ENCODE results near the gene ADIG. TPM values are rescaled to one million over a fixed set of nuclear protein-coding genes. Genes with fewer than 3 reads are reported as not detected.
"Not testable (repeated sequence)": the region's sequence is repeated elsewhere in the genome, so short reads cannot be mapped to it uniquely, and the experiment has no call there.

ADIG gene
- total and polyA plus RNA-seq, 9 donors: not detected

GRCh38 chr20:38591474-38592410 is 10.7 kb downstream of the ADIG start:
- H3K27me3 ChIP-seq: no peaks in the 10 kb centered on the region
- DNase-seq: no peak
- 80 to 84% (median 82%) methylated on average over 21 of the region's 21 CpGs for WGBS, 3 donors
- H3K4me1 ChIP-seq (ENCODE audit: insufficient read depth): no peaks in the 10 kb centered on the region
- H3K36me3 ChIP-seq: no peaks in the 10 kb centered on the region
- no peak overlapping the region for H3K4me3 ChIP-seq
- TF ChIP-seq EP300 (IDR thresholded peaks at IDR 0.05): no peak
- TF ChIP-seq POLR2A (IDR thresholded peaks at IDR 0.05): no peak
- TF ChIP-seq, protein P1, sequence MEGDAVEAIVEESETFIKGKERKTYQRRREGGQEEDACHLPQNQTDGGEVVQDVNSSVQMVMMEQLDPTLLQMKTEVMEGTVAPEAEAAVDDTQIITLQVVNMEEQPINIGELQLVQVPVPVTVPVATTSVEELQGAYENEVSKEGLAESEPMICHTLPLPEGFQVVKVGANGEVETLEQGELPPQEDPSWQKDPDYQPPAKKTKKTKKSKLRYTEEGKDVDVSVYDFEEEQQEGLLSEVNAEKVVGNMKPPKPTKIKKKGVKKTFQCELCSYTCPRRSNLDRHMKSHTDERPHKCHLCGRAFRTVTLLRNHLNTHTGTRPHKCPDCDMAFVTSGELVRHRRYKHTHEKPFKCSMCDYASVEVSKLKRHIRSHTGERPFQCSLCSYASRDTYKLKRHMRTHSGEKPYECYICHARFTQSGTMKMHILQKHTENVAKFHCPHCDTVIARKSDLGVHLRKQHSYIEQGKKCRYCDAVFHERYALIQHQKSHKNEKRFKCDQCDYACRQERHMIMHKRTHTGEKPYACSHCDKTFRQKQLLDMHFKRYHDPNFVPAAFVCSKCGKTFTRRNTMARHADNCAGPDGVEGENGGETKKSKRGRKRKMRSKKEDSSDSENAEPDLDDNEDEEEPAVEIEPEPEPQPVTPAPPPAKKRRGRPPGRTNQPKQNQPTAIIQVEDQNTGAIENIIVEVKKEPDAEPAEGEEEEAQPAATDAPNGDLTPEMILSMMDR (IDR thresholded peaks at IDR 0.05): no peak
- intact Hi-C loops (cut with DNase I): no loop called here
- no peaks in the 10 kb centered on the region for H3K9me3 ChIP-seq
- no peak overlapping the region for H3K27ac ChIP-seq

DNA sequence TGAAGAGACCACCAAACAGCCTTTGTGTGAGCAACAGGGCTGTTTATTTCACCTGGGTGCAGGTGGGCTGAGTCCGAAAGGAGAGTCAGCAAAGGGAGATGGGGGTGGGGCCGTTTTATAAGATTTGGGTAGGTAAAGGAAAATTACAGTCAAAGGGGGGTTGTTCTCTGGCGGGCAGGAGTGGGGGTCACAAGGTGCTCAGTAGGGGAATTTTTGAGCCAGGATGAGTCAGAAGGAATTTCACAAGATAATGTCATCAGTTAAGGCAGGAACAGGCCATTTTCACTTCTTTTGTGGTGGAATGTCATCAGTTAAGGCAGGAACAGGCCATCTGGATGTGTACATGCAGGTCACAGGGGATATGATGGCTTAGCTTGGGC is 11.4 kb downstream of the ADIG start:
- H3K27ac ChIP-seq; DNase-seq; H3K9me3 ChIP-seq; intact Hi-C loops (cut with DNase I); H3K27me3 ChIP-seq; H3K4me3 ChIP-seq; H3K4me1 ChIP-seq (ENCODE audit: insufficient read depth); H3K36me3 ChIP-seq: not testable (repeated sequence)
- 67 to 78% (median 69%) methylated on average over 3 of the region's 3 CpGs for WGBS, 3 donors

DNA sequence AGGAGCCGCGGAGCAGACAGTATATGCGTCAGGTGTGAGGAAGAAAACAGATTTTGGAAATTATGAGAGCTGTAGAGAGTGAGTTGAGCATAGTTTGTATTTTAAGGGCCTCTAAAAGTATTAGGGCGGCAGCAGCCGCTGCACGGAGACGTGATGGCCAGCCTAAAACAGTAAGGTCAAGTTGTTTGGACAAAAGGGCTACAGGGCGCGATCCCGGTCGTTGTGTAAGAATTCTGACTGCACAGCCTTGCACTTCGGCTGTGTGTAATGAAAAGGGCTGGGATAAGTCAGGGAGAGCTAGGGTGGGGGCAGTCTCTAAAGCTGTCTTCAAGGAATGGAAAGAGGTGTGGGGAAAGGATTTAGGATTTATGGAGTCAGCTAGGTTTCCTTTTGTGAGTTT is 13.3 kb downstream of the ADIG start:
- H3K4me1 ChIP-seq (ENCODE audit: insufficient read depth); H3K27ac ChIP-seq; H3K4me3 ChIP-seq; H3K9me3 ChIP-seq; intact Hi-C loops (cut with DNase I); DNase-seq; H3K36me3 ChIP-seq; H3K27me3 ChIP-seq: not testable (repeated sequence)
- WGBS, 3 donors: 72 to 78% (median 75%) methylated on average over 12 of the region's 12 CpGs

DNA sequence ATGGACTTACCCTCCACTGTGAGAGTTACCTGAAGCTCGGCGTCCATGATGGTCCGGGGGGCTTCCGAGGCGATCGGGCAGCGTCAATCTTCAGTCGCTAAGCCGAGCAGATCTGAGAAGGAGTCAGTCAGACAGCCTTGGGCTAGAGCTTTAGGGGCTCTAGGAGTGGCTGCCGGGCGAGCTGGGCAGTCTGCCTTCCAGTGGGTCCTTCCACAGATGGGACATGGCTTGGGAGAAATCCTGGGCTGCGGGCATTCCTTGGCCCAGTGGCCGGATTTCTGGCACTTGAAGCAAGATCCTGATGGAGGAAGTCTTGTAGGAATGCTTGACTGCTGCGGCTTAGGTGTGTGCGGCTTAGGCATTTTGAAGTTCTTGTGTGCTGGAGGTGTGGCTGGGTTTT is 14.9 kb downstream of the ADIG start:
- H3K4me3 ChIP-seq; intact Hi-C loops (cut with DNase I); H3K27ac ChIP-seq; H3K9me3 ChIP-seq; H3K27me3 ChIP-seq; H3K36me3 ChIP-seq; H3K4me1 ChIP-seq (ENCODE audit: insufficient read depth); DNase-seq: not testable (repeated sequence)
- 80 to 91% (median 88%) methylated on average over 15 of the region's 15 CpGs for WGBS, 3 donors

- Histone ChIP-seq H3K4me3 (no peak overlapping the region), H3K27me3 (no peaks in the 10 kb centered on the region), H3K4me1 (ENCODE audit: insufficient read depth) (no peaks in the 10 kb centered on the region), H3K9me3 (no peaks in the 10 kb centered on the region), H3K36me3 (no peaks in the 10 kb centered on the region), H3K27ac (no peak overlapping the region)
- DNase-seq: no peak
- TF ChIP-seq EP300 (IDR thresholded peaks at IDR 0.05) (no peak), POLR2A (IDR thresholded peaks at IDR 0.05) (no peak)
- TF ChIP-seq, protein P1 (IDR thresholded peaks at IDR 0.05): no peak
- 26 to 36% (median 33%) methylated on average over 9 of the region's 9 CpGs for WGBS, 3 donors
- intact Hi-C loops (cut with DNase I): no loop called here
Observed at GRCh38 chr20:38599410-38599882, 18.4 kb downstream of the ADIG start.

- Histone ChIP-seq H3K9me3 (no peaks in the 10 kb centered on the region), H3K27me3 (no peaks in the 10 kb centered on the region), H3K36me3 (no peaks in the 10 kb centered on the region), H3K4me1 (ENCODE audit: insufficient read depth) (no peaks in the 10 kb centered on the region), H3K4me3 (no peak overlapping the region), H3K27ac (no peak overlapping the region)
- intact Hi-C loops (cut with DNase I): no loop called here
- no peak for TF ChIP-seq POLR2A (IDR thresholded peaks at IDR 0.05)
- no peak for TF ChIP-seq EP300 (IDR thresholded peaks at IDR 0.05)
- TF ChIP-seq, protein P1 (IDR thresholded peaks at IDR 0.05): no peak
- no peak for DNase-seq
- WGBS, 3 donors: 92 to 97% (median 94%) methylated on average over 1 of the region's 1 CpG
Observed at GRCh38 chr20:38600057-38600456, 19.1 kb downstream of the ADIG start.

Data from ovary (tissue), 9 donors.